B cell (primary cell): ENCODE measurements around the gene CACNA2D3. TPM values are rescaled to one million over a fixed set of nuclear protein-coding genes. Genes with fewer than 3 reads are reported as not detected.

Source experiments
- ATAC-seq: fragments of 200-7000 bp; cut with Tn5 transposase; one replicate; pipeline ENCODE4 v1.10.0; 2021; ENCODE audit warnings: low read depth, mild to moderate bottlenecking, moderate number of reproducible peaks, moderate library complexity
- CTCF ChIA-PET: fragments of 350-600 bp; sonication (Branson Sonifier 250); formaldehyde crosslinking; loops from one replicate; lab custom pipeline; 2021; ENCODE audit warnings: antibody characterized with exemption, inconsistent platforms; lab: Charles Lee
- POLR2A ChIA-PET: fragments of 350-600 bp; sonication (Branson Sonifier 250); formaldehyde crosslinking; loops from one replicate; lab custom pipeline; 2021; ENCODE audit warnings: antibody characterized with exemption; lab: Charles Lee
- DNase-seq: peaks from one replicate; pipeline ENCODE4 v3.0.0; 2013
- H2AFZ ChIP-seq: 2 replicates; pipeline ENCODE4 v1.6.1; 2012; ENCODE audit warnings: mild to moderate bottlenecking, low read depth, low read length; ENCODE audit not compliant: insufficient read depth, poor library complexity, severe bottlenecking
- H3K27ac ChIP-seq, 2 donors: 1 replicate in 1 of 2; 2 replicates in 1 of 2; pipeline ENCODE4 v1.5.1; 2012 to 2013; ENCODE audit warnings: low read length in 2 of 2, mild to moderate bottlenecking in 2 of 2, moderate library complexity in 1 of 2
- H3K27me3 ChIP-seq, 4 experiments: fragments of 200-600 bp in 1 of 4; sonication (generic) in 1 of 4; replicated peaks in 1 of 4; 1 replicate in 2 of 4; 2 replicates in 2 of 4; pipeline versions ENCODE4 v1.6.1 to v1.7.0; 2013 to 2016; ENCODE audit warnings: low read length in 3 of 4, mild to moderate bottlenecking in 2 of 4, mixed read lengths in 1 of 4, moderate library complexity in 1 of 4; ENCODE audit not compliant: insufficient read depth in 4 of 4, control insufficient read depth in 3 of 4; ENCODE audit errors: control extremely low read depth in 1 of 4
- H3K36me3 ChIP-seq, 2 experiments: replicated peaks in 1 of 2; 1 replicate in 1 of 2; 2 replicates in 1 of 2; pipeline versions ENCODE4 v1.6.1 to v1.7.1; 2013; ENCODE audit warnings: low read length in 1 of 2; ENCODE audit not compliant: insufficient read depth in 2 of 2, control insufficient read depth in 1 of 2; ENCODE audit errors: control extremely low read depth in 1 of 2, extremely low read depth in 1 of 2
- H3K4me1 ChIP-seq, 2 donors: fragments of 200-600 bp in 1 of 2; sonication (generic) in 1 of 2; 1 replicate in 1 of 2; 2 replicates in 1 of 2; pipeline versions ENCODE4 v1.5.1 to v1.6.1; 2013 to 2017; ENCODE audit warnings: low read length in 2 of 2; ENCODE audit not compliant: control insufficient read depth in 2 of 2, insufficient read depth in 2 of 2
- H3K4me2 ChIP-seq: replicated peaks from 2 replicates; pipeline ENCODE3; 2012; ENCODE audit warnings: mild to moderate bottlenecking, low read depth, low read length; ENCODE audit not compliant: poor library complexity, severe bottlenecking
- H3K4me3 ChIP-seq, 5 experiments: fragments of 200-600 bp in 1 of 5; sonication (generic) in 1 of 5; 1 replicate in 3 of 5; 2 replicates in 2 of 5; pipeline versions ENCODE4 v1.5.1 to v1.7.0; 2011 to 2016; ENCODE audit warnings: low read length in 4 of 5, mild to moderate bottlenecking in 4 of 5, low read depth in 2 of 5, control low read depth in 1 of 5, moderate library complexity in 1 of 5; ENCODE audit not compliant: insufficient read depth in 1 of 5; ENCODE audit errors: control extremely low read depth in 1 of 5, extremely low read depth in 1 of 5
- H3K79me2 ChIP-seq: fragments of 200-600 bp; sonication (generic); one replicate; pipeline ENCODE4 v1.6.0; 2016; ENCODE audit warnings: low read length; ENCODE audit not compliant: control insufficient read depth, insufficient read depth
- H3K9ac ChIP-seq: fragments of 200-600 bp; sonication (generic); 2 replicates; pipeline ENCODE4 v1.6.1; 2017; ENCODE audit warnings: mild to moderate bottlenecking, low read length, moderate library complexity
- H3K9me3 ChIP-seq, 3 donors: one replicate each; pipeline versions ENCODE4 v1.6.1 to v1.7.1; 2013; ENCODE audit warnings: low read length in 2 of 3; ENCODE audit not compliant: control insufficient read depth in 2 of 3, insufficient read depth in 1 of 3; ENCODE audit errors: control extremely low read depth in 1 of 3
- H4K20me1 ChIP-seq: 2 replicates; pipeline ENCODE4 v1.6.0; 2012; ENCODE audit warnings: mild to moderate bottlenecking, low read length; ENCODE audit not compliant: insufficient read depth, control insufficient read depth, poor library complexity, severe bottlenecking
- H3K27ac Mint-ChIP-seq: one replicate; pipeline ENCODE4 v1.8.0; 2021; ENCODE audit warnings: mixed read lengths
- H3K27me3 Mint-ChIP-seq: one replicate; pipeline ENCODE4 v1.8.0; 2021; ENCODE audit warnings: mixed read lengths
- H3K4me1 Mint-ChIP-seq: one replicate; pipeline ENCODE4 v1.8.0; 2021; ENCODE audit warnings: mixed read lengths
- H3K4me3 Mint-ChIP-seq: one replicate; pipeline ENCODE4 v1.8.0; 2021; ENCODE audit warnings: mixed read lengths
- H3K9me3 Mint-ChIP-seq: one replicate; pipeline ENCODE4 v1.8.0; 2022; ENCODE audit warnings: mixed read lengths; ENCODE audit not compliant: insufficient read depth
- EZH2 ChIP-seq: IDR thresholded peaks from 2 replicates; pipeline ENCODE4 v1.6.1; 2012; ENCODE audit warnings: borderline replicate concordance, low read depth, mild to moderate bottlenecking, moderate library complexity, low read length; ENCODE audit not compliant: insufficient read depth, poor library complexity, severe bottlenecking
- WGBS: methylation state at CpG from one replicate; pipeline ENCODE4 v1.1.5; 2013; ENCODE audit warnings: missing lambda C conversion rate; ENCODE audit not compliant: insufficient coverage; 5-methylcytosine and 5-hydroxymethylcytosine counted together
- intact Hi-C: fragments of 100-400 bp; cut with micrococcal nuclease; formaldehyde crosslinking; loops from one replicate; pipeline ENCODE4 v1.10.0; 2022
- polyA plus RNA-seq: library from polyadenylated mRNA; depleted of rRNA; stranded (reverse); fragments of >200 nt; gene quantifications from 2 replicates; pipeline ENCODE4 v1.2.3, GENCODE V29; 2012
- total RNA-seq, 2 donors: library from RNA; stranded (reverse); fragments of 120-200 nt in 1 of 2; gene quantifications; 1 replicate in 1 of 2; 2 replicates in 1 of 2; pipeline versions ENCODE4 v1.2.3 to v1.2.4, GENCODE V29; 2013 to 2022
- TF ChIP-seq, protein P1 (sequence below): fragments of 200-600 bp; IDR thresholded peaks from one replicate; pipeline ENCODE4 v1.8.0; 2022; ENCODE audit warnings: antibody characterized with exemption, mild to moderate bottlenecking

CACNA2D3 gene
- total and polyA plus RNA-seq, 2 donors (not counting 1 experiment from before 2014, with no cell fraction given), result not detected

DNA sequence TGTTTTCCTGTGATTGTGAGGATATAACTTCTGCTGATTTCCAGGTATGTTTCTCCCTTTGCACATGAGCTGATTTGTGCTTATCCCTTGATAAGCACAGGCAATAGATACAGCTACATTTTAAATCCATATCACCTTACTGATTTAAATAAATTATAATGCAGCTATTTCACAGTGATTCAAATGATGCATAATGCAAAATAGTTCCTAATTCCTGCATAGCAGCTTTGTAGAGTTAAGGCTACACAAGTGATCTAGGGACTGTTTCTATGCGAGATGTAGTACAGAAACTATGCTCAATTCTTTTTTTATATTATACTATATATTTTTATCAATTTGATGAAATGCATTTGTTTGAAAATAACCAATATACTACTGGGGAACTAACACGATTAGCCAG, 471.3 kb downstream of the CACNA2D3 start:
- CTCF ChIA-PET, result no interaction called here
- Histone ChIP-seq H3K9ac (no peak overlapping the region), H3K4me1 (no peaks in the 10 kb centered on the region), H3K9me3 (peaks cover 0 to 5% (median 0%) of the 10 kb centered on the region in 3 donors), H3K36me3 (no peaks in the 10 kb centered on the region), H3K79me2 (no peaks in the 10 kb centered on the region), H3K27ac (no peak overlapping the region), H4K20me1 (no peaks in the 10 kb centered on the region), H3K4me3 (no peak overlapping the region), H3K4me2 (no peak overlapping the region), H3K27me3 (no peaks in the 10 kb centered on the region), H2AFZ (no peak overlapping the region)
- Mint-ChIP-seq H3K4me1 (no peaks in the 10 kb centered on the region), H3K27me3 (no peaks in the 10 kb centered on the region), H3K4me3 (no peak overlapping the region), H3K27ac (no peak overlapping the region), H3K9me3 (no peaks in the 10 kb centered on the region)
- intact Hi-C loops, result no loop called here
- POLR2A ChIA-PET, result no interaction called here
- no peak for TF ChIP-seq EZH2
- TF ChIP-seq, protein P1, sequence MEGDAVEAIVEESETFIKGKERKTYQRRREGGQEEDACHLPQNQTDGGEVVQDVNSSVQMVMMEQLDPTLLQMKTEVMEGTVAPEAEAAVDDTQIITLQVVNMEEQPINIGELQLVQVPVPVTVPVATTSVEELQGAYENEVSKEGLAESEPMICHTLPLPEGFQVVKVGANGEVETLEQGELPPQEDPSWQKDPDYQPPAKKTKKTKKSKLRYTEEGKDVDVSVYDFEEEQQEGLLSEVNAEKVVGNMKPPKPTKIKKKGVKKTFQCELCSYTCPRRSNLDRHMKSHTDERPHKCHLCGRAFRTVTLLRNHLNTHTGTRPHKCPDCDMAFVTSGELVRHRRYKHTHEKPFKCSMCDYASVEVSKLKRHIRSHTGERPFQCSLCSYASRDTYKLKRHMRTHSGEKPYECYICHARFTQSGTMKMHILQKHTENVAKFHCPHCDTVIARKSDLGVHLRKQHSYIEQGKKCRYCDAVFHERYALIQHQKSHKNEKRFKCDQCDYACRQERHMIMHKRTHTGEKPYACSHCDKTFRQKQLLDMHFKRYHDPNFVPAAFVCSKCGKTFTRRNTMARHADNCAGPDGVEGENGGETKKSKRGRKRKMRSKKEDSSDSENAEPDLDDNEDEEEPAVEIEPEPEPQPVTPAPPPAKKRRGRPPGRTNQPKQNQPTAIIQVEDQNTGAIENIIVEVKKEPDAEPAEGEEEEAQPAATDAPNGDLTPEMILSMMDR, result no peak
- no CpG with 5 or more reads among the region's 2 CpGs for WGBS
- ATAC-seq (no peak), DNase-seq (no peak)

DNA sequence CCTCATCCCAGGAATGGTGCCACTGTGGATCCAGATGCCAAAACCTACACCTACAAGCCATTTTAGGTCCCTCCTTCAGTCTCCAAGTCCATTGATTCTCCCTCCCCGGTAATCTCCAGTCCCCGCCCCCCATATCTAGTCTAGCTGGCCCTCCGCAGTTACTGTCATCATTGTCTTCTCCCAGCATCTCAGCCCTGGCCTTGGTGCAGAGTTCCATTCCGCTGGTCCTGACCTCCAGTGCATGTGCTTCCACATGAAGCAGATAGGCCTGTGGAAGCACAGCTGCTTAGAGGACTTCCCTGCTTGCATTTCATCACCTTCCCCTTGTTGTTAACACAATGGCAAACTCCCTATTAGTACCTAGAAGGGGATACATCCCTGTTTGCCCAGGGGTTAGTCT, 473.7 kb downstream of the CACNA2D3 start:
- H3K9me3 ChIP-seq, result peaks cover 0 to 9% (median 0%) of the 10 kb centered on the region in 3 donors
- no peaks in the 10 kb centered on the region for H3K4me1 Mint-ChIP-seq
- no peak for TF ChIP-seq EZH2
- TF ChIP-seq, protein P1, result no peak
- no peaks in the 10 kb centered on the region for H4K20me1 ChIP-seq
- ATAC-seq (no peak), DNase-seq (no peak)
- H3K9ac ChIP-seq, result no peak overlapping the region
- no peak overlapping the region for H3K27ac Mint-ChIP-seq
- H3K4me3 ChIP-seq, result no peak overlapping the region
- no peaks in the 10 kb centered on the region for H3K4me1 ChIP-seq
- no peak overlapping the region for H3K27ac ChIP-seq
- H3K79me2 ChIP-seq, result no peaks in the 10 kb centered on the region
- H3K4me2 ChIP-seq, result no peak overlapping the region
- H3K4me3 Mint-ChIP-seq, result no peak overlapping the region
- H3K27me3 ChIP-seq, result no peaks in the 10 kb centered on the region
- ChIA-PET CTCF (no interaction called here), POLR2A (no interaction called here)
- H3K27me3 Mint-ChIP-seq, result no peaks in the 10 kb centered on the region
- WGBS, result 78% methylated on average over 4 of the region's 4 CpGs
- H3K9me3 Mint-ChIP-seq, result no peaks in the 10 kb centered on the region
- intact Hi-C loops, result no loop called here
- H2AFZ ChIP-seq, result no peak overlapping the region
- no peaks in the 10 kb centered on the region for H3K36me3 ChIP-seq
